ENCODE measurements around the gene NFKBIB. TPM values are rescaled to one million over a fixed set of nuclear protein-coding genes. Genes with fewer than 3 reads are reported as not detected.
A peak's percentile ranks its signal among the peaks of the same experiment; 100 is the strongest.

NFKBIB gene
- polyA plus RNA-seq, 1 donor (not counting 4 experiments of a cell fraction or from before 2014, with no cell fraction given): 12.3 TPM

- Histone ChIP-seq H3K4me3 (ENCODE audit: control insufficient read depth in 2 of 3, extremely low read depth in 1 of 3, insufficient read depth in 2 of 3, low read depth in 1 of 3, low read length in 3 of 3) (peak overlapping the region in 1 of 3 experiments; percentile 21), H2AFZ (ENCODE audit: control insufficient read depth, low read length) (peak overlapping the region; percentile 53), H3K9me1 (ENCODE audit: control insufficient read depth, extremely low read depth, insufficient read depth, low read length) (no peaks in the 10 kb centered on the region), H3K9ac (ENCODE audit: control insufficient read depth, extremely low read depth, insufficient read depth, low read length) (no peak overlapping the region), H3K79me2 (ENCODE audit: control insufficient read depth, insufficient read depth, low read length) (no peaks in the 10 kb centered on the region), H3K27ac (ENCODE audit: control insufficient read depth, insufficient read depth, low read length) (no peak overlapping the region), H3K9me3 (ENCODE audit: control insufficient read depth, low read depth, low read length) (no peaks in the 10 kb centered on the region), H3K36me3 (ENCODE audit: control insufficient read depth in 2 of 2, extremely low read depth in 1 of 2, insufficient read depth in 2 of 2, low read length in 2 of 2) (peaks cover 0 to 2% of the 10 kb centered on the region in 2 experiments), H3K27me3 (ENCODE audit: control insufficient read depth, extremely low read depth, insufficient read depth, low read length) (no peaks in the 10 kb centered on the region), H3K4me1 (ENCODE audit: control insufficient read depth, extremely low read depth, insufficient read depth, low read length) (peaks cover 3% of the 10 kb centered on the region), H4K20me1 (ENCODE audit: control insufficient read depth, extremely low read depth, insufficient read depth, low read length) (no peaks in the 10 kb centered on the region), H3K4me2 (ENCODE audit: control insufficient read depth, extremely low read depth, insufficient read depth, low read depth, low read length) (peak overlapping the region; percentile 58)
- DNase-seq (ENCODE audit: low read depth, low spot score) (no peak), FAIRE-seq (no peak)
- dilution Hi-C loops (cut with MboI; ENCODE audit: extremely low pct_ligation_motif_present, low sequenced_read_pairs): no loop called here
- no peak for TF ChIP-seq CTCF (optimal IDR thresholded peaks at IDR 0.05 in 1 of 3, IDR thresholded peaks at IDR 0.05 in 1 of 3, conservative IDR thresholded peaks at IDR 0.05 in 1 of 3; ENCODE audit: extremely low read depth in 1 of 3, insufficient read depth in 2 of 3, low read length in 3 of 3)
- no peak for TF ChIP-seq EZH2 (IDR thresholded peaks at IDR 0.05; ENCODE audit: low read length)
Observed at GRCh38 chr19:38949580-38950367, 50.0 kb downstream of the NFKBIB start.

- Histone ChIP-seq H3K27ac (ENCODE audit: control insufficient read depth, insufficient read depth, low read length) (no peak overlapping the region), H3K4me3 (ENCODE audit: control insufficient read depth in 2 of 3, extremely low read depth in 1 of 3, insufficient read depth in 2 of 3, low read depth in 1 of 3, low read length in 3 of 3) (no peak overlapping the region), H3K36me3 (ENCODE audit: control insufficient read depth in 2 of 2, extremely low read depth in 1 of 2, insufficient read depth in 2 of 2, low read length in 2 of 2) (peaks cover 0 to 2% of the 10 kb centered on the region in 2 experiments), H3K9ac (ENCODE audit: control insufficient read depth, extremely low read depth, insufficient read depth, low read length) (no peak overlapping the region), H3K9me3 (ENCODE audit: control insufficient read depth, low read depth, low read length) (no peaks in the 10 kb centered on the region), H3K27me3 (ENCODE audit: control insufficient read depth, extremely low read depth, insufficient read depth, low read length) (no peaks in the 10 kb centered on the region), H3K9me1 (ENCODE audit: control insufficient read depth, extremely low read depth, insufficient read depth, low read length) (no peaks in the 10 kb centered on the region), H3K4me2 (ENCODE audit: control insufficient read depth, extremely low read depth, insufficient read depth, low read depth, low read length) (no peak overlapping the region), H2AFZ (ENCODE audit: control insufficient read depth, low read length) (no peak overlapping the region), H3K79me2 (ENCODE audit: control insufficient read depth, insufficient read depth, low read length) (no peaks in the 10 kb centered on the region), H4K20me1 (ENCODE audit: control insufficient read depth, extremely low read depth, insufficient read depth, low read length) (no peaks in the 10 kb centered on the region), H3K4me1 (ENCODE audit: control insufficient read depth, extremely low read depth, insufficient read depth, low read length) (peaks cover 3% of the 10 kb centered on the region)
- DNase-seq (ENCODE audit: low read depth, low spot score) (no peak), FAIRE-seq (no peak)
- no peak for TF ChIP-seq EZH2 (IDR thresholded peaks at IDR 0.05; ENCODE audit: low read length)
- TF ChIP-seq CTCF (optimal IDR thresholded peaks at IDR 0.05 in 1 of 3, IDR thresholded peaks at IDR 0.05 in 1 of 3, conservative IDR thresholded peaks at IDR 0.05 in 1 of 3; ENCODE audit: extremely low read depth in 1 of 3, insufficient read depth in 2 of 3, low read length in 3 of 3): no peak
- dilution Hi-C loops (cut with MboI; ENCODE audit: extremely low pct_ligation_motif_present, low sequenced_read_pairs): no loop called here
Observed at GRCh38 chr19:38951187-38951586, 51.4 kb downstream of the NFKBIB start.

All from keratinocyte (primary cell).